KMS-11 (cell line): ENCODE results near the gene ANKRD40.

ENCODE experiments used
- H2AFZ ChIP-seq: fragments of 200-600 bp; sonication (generic); 2 replicates; pipeline ENCODE4 v1.6.1; 2016; ENCODE audit warnings: antibody characterized with exemption, mixed run types, low read depth
- H3K27ac ChIP-seq: fragments of 200-600 bp; sonication (generic); 2 replicates; pipeline ENCODE4 v1.6.1; 2016; ENCODE audit warnings: mild to moderate bottlenecking, mixed run types
- H3K27me3 ChIP-seq: fragments of 200-600 bp; sonication (generic); 2 replicates; pipeline ENCODE4 v1.6.1; 2017; ENCODE audit warnings: mild to moderate bottlenecking, low read depth, mixed run types, moderate library complexity; ENCODE audit not compliant: insufficient read depth
- H3K36me3 ChIP-seq: fragments of 200-600 bp; sonication (generic); 2 replicates; pipeline ENCODE4 v1.6.1; 2017; ENCODE audit warnings: mild to moderate bottlenecking, mixed run types; ENCODE audit not compliant: insufficient read depth
- H3K4me1 ChIP-seq: fragments of 200-600 bp; sonication (generic); 2 replicates; pipeline ENCODE4 v1.6.1; 2016; ENCODE audit warnings: mild to moderate bottlenecking, low read depth, mixed run types; ENCODE audit not compliant: poor library complexity, severe bottlenecking
- H3K4me2 ChIP-seq: fragments of 200-600 bp; sonication (generic); 2 replicates; pipeline ENCODE4 v1.7.0; 2016; ENCODE audit warnings: mild to moderate bottlenecking, mixed run types
- H3K4me3 ChIP-seq: fragments of 200-600 bp; sonication (generic); IDR thresholded peaks from 2 replicates; pipeline ENCODE4 v1.6.1; 2017; ENCODE audit warnings: low read depth, low read length, mixed read lengths; ENCODE audit not compliant: insufficient read depth
- H3K79me2 ChIP-seq: fragments of 200-600 bp; sonication (generic); 2 replicates; pipeline ENCODE4 v1.6.1; 2016; ENCODE audit warnings: low read depth, mixed run types; ENCODE audit not compliant: insufficient read depth
- H3K9ac ChIP-seq: fragments of 200-600 bp; sonication (generic); 2 replicates; pipeline ENCODE4 v1.6.1; 2016; ENCODE audit warnings: mild to moderate bottlenecking, mixed run types
- H4K20me1 ChIP-seq: fragments of 200-600 bp; sonication (generic); 2 replicates; pipeline ENCODE4 v1.6.1; 2016; ENCODE audit warnings: mild to moderate bottlenecking, mixed run types; ENCODE audit not compliant: insufficient read depth
- TF ChIP-seq, protein P1 (sequence below): fragments of 200-600 bp; sonication (generic); conservative IDR thresholded peaks from 2 replicates; pipeline ENCODE4 v1.6.1; 2017; ENCODE audit warnings: low read depth, mild to moderate bottlenecking, antibody characterized with exemption, low read length, moderate library complexity, mixed read lengths

Gene ANKRD40

DNA sequence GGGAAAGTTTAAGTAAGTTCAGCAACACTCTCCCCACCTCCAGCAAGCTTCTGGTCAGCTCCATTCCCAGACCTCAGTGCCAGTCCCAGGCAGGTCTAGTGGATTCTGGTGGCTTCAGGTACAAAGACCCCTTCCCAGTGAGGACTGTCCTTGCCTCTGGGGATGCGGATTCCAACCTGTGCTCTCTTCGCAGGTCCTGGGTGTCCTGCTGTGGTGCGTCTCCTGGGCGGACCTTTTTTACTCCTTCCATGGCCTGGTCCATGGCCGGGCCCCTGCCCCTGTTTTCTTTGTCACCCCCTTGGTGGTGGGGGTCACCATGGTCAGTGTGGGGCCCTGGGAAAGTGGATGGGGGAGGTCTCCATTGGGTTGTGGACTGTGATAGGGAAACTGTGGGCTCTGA is 51.2 kb downstream of the ANKRD40 start:
- H3K4me2 ChIP-seq = no peak overlapping the region
- no peaks in the 10 kb centered on the region; the same call in 1 of the 2 replicates for H3K27me3 ChIP-seq
- no peak overlapping the region for H3K9ac ChIP-seq
- H3K79me2 ChIP-seq = no peaks in the 10 kb centered on the region
- no peaks in the 10 kb centered on the region for H3K36me3 ChIP-seq
- no peak overlapping the region for H3K27ac ChIP-seq
- H3K4me3 ChIP-seq = no peak overlapping the region
- H4K20me1 ChIP-seq = no peaks in the 10 kb centered on the region
- peaks cover 9% of the 10 kb centered on the region for H3K4me1 ChIP-seq
- TF ChIP-seq, protein P1, sequence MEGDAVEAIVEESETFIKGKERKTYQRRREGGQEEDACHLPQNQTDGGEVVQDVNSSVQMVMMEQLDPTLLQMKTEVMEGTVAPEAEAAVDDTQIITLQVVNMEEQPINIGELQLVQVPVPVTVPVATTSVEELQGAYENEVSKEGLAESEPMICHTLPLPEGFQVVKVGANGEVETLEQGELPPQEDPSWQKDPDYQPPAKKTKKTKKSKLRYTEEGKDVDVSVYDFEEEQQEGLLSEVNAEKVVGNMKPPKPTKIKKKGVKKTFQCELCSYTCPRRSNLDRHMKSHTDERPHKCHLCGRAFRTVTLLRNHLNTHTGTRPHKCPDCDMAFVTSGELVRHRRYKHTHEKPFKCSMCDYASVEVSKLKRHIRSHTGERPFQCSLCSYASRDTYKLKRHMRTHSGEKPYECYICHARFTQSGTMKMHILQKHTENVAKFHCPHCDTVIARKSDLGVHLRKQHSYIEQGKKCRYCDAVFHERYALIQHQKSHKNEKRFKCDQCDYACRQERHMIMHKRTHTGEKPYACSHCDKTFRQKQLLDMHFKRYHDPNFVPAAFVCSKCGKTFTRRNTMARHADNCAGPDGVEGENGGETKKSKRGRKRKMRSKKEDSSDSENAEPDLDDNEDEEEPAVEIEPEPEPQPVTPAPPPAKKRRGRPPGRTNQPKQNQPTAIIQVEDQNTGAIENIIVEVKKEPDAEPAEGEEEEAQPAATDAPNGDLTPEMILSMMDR = no peak
- no peak overlapping the region for H2AFZ ChIP-seq

DNA sequence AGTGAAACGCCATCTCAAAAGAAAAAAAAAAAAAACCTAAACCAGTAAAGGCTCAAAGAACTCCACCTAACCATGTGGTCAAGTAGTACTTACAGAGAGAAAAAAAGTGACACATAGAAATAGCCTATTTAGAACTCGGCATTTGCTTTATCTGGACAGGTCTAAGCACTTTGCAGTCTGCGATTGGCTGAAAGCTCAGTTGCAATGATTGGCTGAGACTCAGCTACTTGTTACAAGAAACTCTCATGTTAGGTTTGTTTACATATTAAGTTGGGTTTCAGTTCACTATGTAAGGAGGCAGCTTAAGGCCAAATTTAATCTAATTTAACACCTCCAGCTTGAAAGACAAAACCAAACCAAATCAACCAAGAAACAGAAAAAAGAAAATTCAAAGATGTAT is 54.0 kb downstream of the ANKRD40 start:
- no peaks in the 10 kb centered on the region for H3K4me1 ChIP-seq
- no peaks in the 10 kb centered on the region; the same call in 1 of the 2 replicates for H3K27me3 ChIP-seq
- TF ChIP-seq, protein P1 = no peak
- H3K27ac ChIP-seq = no peak overlapping the region
- no peaks in the 10 kb centered on the region for H4K20me1 ChIP-seq
- H3K4me2 ChIP-seq = no peak overlapping the region
- H3K36me3 ChIP-seq = no peaks in the 10 kb centered on the region
- H3K9ac ChIP-seq = no peak overlapping the region
- H2AFZ ChIP-seq = no peak overlapping the region
- no peaks in the 10 kb centered on the region for H3K79me2 ChIP-seq
- H3K4me3 ChIP-seq = no peak overlapping the region

DNA sequence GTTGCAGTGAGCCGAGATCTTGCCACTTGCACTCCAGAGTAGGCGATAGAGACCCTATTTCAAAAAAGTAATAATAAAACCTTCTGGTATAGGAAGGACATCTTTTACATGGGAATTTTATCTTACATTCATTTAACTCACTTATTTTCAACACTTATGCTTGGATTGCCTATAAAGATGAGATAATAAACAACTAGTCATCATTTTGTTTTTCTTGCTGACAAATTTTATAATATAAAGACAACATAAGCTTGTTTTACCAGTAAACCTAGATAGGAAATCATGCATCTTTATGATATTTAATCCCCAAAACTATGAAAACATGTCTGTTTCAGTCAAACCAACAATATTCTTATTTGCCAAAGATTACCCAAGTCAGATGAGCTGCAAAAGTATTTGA is 56.1 kb downstream of the ANKRD40 start:
- no peak overlapping the region for H3K9ac ChIP-seq
- no peak overlapping the region for H3K4me3 ChIP-seq
- no peak overlapping the region for H3K27ac ChIP-seq
- H3K79me2 ChIP-seq = no peaks in the 10 kb centered on the region
- no peak overlapping the region for H2AFZ ChIP-seq
- no peaks in the 10 kb centered on the region for H4K20me1 ChIP-seq
- no peaks in the 10 kb centered on the region; the same call in 1 of the 2 replicates for H3K27me3 ChIP-seq
- no peaks in the 10 kb centered on the region for H3K36me3 ChIP-seq
- no peaks in the 10 kb centered on the region for H3K4me1 ChIP-seq
- no peak overlapping the region for H3K4me2 ChIP-seq
- TF ChIP-seq, protein P1 = no peak

DNA sequence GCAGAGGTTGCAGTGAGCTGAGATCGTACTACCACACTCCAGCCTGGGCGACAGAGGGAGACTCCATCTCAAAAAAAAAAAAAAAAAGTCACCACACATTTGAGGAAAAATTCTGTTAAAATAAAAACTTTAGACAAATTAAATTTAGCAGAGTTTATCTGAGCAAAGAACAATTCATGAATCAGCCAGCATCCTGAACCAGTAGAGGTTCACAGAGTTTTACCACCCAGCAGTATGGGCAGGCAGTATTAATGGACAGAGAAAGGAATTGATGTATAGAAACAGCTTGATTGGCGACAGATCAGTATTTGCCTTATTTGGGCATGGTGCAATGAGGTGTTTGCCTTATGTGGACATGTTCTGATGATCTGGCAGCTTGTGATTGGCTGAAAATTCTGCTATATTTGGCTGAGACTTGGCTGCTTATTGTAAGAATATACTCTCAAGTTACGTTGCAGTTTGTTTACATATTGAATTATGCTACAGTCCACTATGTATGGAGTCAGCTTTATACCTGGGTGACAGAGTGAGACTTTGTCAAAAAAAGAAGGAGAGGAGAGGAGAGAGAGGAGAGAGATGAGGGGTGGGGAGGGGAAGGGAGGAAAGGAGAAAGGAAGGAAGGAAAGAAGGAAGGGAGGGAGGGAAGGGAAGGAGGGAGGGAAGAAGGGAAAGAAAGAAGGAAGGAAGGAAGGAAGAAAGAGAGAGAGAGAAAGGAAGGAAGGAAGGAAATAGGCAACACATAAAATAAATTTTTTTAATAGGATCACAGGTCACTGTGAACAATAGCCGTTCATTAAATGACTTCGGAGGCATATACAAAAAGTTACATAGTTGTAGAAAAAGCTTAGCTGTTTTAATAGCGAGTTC is 58.4 kb downstream of the ANKRD40 start:
- Histone ChIP-seq H3K9ac (no peak overlapping the region), H3K27me3 (no peaks in the 10 kb centered on the region; the same call in 1 of the 2 replicates), H3K36me3 (no peaks in the 10 kb centered on the region), H3K4me3 (no peak overlapping the region), H3K27ac (no peak overlapping the region), H3K4me1 (no peaks in the 10 kb centered on the region), H2AFZ (no peak overlapping the region), H4K20me1 (no peaks in the 10 kb centered on the region), H3K4me2 (no peak overlapping the region), H3K79me2 (no peaks in the 10 kb centered on the region)
- TF ChIP-seq, protein P1 = no peak
